ENCODE data around the gene CD248.
"Not testable (repeated sequence)": the region's sequence is repeated elsewhere in the genome, so short reads cannot be mapped to it uniquely, and the experiment has no call there.

CD248 gene

DNA sequence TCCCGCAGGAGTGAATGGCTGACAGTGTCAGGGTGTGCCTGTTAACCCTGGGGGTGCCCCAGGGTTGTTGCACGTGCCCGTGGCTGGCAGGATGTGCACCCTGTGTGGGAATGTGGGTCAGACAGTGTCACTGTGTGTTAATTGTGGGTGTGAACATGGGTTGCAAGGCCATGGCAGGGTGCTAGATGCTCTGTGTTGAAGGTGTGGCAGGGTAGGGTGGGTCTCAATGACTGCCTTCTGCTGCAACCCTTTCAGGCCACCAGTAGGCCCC lies 11.1 kb upstream of the CD248 start:
- no peak for DNase-seq

DNA sequence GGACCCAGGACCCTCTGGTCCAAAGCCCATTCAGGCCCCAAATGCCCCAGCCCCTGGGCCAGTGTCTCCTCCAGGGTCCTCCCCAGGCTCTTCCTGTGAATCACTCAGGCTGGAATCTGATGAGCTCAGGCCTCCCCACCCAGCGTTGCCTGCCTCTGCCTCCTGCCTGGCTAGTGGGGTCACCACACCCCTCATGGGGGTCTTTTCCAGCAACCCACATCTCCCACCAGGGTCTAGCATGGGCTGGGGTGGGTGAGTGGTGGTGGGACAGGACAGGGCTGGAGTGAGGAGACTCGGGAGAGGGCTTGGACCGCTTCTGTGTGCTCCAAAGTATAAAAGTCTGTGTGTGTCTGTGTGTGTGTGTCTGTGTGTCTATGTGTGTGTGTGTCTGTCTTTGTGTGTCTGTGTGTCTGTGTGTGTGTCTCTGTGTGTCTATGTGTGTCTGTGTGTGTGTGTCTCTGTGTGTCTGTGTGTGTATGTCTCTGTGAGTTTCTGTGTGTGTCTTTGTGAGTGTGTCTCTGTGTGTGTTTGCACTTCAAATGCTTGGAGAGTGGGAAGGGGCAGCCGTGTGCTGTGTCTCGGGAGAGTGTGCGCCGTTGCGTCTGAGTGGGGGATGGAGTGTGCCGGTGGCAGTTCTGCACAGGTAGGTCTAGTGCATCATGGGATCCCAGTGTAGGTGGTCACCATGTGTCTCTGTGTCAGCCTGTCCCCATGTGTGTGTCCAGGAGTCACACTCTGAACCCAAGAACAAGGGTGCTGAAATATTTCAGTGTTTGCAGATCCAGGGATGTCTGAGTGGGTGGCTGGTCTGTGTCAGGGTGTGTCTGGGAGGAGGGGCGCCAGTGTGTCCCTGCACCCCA lies 10.6 kb upstream of the CD248 start:
- no peak for DNase-seq

DNA sequence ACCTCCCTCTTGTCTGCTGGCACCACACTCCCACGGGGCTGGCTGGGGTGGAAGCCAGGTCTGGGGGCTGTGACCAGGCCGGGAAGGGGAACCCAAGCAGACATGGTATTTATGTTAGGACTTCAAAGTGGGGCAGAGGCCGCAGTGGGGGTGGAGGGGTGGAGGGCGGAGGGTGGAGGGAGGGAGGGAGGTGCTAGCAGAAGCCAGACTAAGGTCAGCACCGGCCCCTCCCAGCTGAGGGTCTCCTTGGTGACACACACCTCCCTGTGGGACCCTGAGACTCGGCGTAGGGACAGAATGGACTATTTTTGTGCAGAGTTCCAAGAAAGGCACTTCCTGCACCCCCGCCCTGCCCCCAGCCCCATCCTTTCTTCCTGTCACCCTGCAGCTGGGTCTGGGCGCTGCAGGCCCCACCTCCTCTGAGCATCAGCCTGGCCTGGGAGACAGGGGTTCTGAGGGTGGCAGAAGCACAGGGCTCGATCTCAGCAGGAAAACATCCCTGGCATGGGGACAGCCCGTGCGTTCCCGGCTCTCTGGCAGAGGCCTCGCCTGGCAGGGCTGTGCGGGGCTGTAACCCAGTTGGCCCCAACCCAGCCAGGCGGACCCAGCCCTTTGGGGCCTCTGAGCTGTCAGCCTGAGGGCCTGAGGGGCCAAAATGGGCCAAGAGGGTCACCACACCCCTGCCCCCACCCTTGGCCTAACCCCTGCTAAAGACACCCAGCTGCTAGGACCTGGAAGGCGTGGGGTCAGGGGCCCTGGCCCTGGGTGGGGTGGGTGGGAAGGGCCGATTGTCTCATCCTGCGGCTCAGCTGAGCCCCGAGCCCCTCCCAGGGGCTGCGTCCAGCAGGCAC lies 9.6 kb upstream of the CD248 start:
- no peak for DNase-seq

- no peak for DNase-seq
These were observed 8.4 kb upstream of the CD248 start for GRCh38 chr11:66325263-66325671.

GRCh38 chr11:66324664-66325063 lies 7.8 kb upstream of the CD248 start:
- no peak for DNase-seq

DNA sequence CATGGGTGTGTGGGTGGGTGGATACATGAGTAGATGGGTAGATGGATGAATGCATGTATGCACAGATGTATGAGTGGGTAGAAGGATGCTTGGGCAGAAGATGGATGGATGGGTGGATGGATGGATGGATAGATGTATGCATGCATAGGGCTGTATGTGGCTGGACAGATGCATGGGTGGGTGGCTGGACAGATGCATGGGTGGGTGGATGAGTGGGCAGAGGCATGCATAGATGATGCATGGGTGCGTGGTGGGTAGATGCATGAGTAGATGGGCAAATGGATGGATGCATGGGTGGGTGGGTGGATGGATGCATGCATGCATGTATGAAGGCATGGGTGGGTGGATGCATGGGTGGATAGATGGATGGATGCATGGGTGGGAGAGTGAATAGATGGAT lies 6.8 kb upstream of the CD248 start:
- no peak for DNase-seq

- DNase-seq: no peak
These were observed 6.0 kb upstream of the CD248 start for GRCh38 chr11:66322732-66323427.

GRCh38 chr11:66321606-66322005 lies 4.8 kb upstream of the CD248 start:
- DNase-seq: no peak

GRCh38 chr11:66320748-66321147 lies 3.9 kb upstream of the CD248 start:
- DNase-seq: not testable (repeated sequence)

GRCh38 chr11:66320289-66320688 lies 3.4 kb upstream of the CD248 start:
- DNase-seq: not testable (repeated sequence)

GRCh38 chr11:66318600-66318970 lies 1.7 kb upstream of the CD248 start:
- DNase-seq: no peak

DNA sequence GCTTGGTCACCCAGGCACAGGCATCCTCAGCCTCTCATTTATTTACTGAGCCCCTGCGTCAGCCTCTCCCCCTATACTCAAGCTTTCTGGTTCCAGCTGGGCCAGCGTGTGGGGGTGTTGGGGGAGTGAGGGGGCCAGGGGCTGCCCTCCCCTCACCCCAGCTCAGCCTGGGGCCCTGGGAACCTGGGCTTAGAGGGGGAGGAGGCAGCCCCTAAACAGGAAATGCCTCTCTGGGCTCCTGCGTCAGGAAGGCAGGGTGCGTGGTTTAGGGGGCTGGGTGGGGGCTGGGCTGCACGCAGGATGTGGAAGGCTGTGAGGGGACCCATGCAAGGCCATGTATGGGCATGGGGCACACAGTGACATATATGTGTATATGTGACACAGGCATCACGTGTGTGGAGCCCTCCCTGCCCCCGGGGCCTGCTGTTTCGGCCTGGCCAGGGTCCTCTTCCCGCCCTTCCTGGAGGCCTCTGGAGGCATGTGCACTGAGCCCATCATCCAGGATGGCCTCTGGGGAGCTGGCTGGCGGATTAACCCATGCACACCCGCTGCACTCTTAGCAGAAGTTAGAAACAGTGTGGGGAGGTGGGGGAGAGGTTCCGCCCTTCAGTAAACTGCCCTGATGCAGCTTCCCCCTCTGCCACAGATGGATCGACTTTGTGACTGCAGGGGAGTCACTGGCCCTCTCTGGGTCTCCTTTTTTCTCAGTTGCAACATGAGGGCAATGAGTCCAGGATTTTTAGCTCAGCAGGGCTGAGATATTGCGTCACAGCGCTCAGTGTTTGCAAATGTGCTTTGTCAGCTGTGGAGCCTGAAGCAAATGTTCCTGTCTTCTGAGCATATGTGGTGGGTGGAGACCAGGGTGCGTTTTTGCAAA lies 1.1 kb upstream of the CD248 start:
- DNase-seq: no peak

DNA sequence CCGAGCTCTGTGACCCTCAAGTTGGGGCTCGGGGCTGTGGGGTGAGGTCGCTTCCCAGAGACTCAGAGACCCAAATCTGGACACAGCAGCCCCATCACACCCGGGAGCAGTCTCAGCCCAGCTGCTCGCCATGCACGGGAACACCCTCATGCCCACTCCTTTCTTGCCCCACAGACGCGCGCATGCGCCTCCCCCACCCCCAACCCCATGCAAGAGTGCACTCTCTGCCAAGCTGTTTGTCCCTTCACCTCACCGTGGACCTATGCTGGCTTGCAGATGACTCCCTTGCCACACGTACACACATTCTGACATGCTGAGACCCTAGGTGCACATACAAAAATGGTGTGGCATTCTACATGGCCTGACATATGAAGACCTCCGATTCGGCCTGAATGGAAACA lies 478 bp upstream of the CD248 start:
- DNase-seq: no peak

- DNase-seq: no peak
These were observed 678 bp downstream of the CD248 start for GRCh38 chr11:66315921-66316811.

DNA sequence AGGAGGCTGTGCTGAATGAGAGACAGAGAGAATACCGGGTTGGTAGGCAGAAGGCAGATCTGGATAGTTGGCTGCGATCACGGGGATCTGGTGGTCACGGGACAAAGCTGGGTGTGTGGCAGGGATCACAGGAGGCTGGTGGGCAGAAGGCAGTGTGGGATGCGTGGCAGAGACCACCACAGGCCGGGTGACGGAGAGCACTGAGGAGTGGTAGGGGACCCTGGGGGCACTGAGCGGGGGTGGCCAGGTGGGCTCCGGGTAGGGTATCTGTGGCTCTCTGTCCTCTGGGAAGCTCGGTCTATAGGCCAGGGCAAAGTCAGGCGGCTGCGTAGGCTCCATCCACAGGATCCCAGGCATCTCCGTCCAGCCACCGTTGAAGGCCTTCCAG lies 1.4 kb downstream of the CD248 start:
- no peak for DNase-seq

- DNase-seq: no peak
These were observed 2.0 kb downstream of the CD248 start for GRCh38 chr11:66314561-66315497.

DNA sequence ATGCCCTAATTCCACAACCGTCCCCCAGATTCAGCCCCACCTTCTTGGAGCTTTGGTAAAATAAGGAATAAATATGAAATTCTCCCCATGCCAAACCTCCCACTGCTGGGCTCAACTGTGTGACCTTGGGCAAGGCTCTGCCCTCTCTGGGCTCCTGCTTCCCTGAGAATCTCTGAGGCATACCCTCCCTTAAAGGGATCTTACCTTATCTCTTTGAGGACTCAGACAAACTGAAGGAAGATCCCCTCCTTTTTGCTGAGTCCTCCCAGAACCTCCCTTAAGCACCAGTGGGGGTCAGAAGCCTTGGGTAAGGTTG lies 2.7 kb downstream of the CD248 start:
- DNase-seq: no peak

GRCh38 chr11:66313321-66314185 lies 3.3 kb downstream of the CD248 start:
- DNase-seq: no peak

GRCh38 chr11:66312549-66313320 lies 4.1 kb downstream of the CD248 start:
- peak; percentile 98 for DNase-seq
